ENCODE measurements around the gene SGPP1.

GRCh38 chr14:63671987-63672386, 55.9 kb downstream of the SGPP1 start:
- no peak for TF ChIP-seq EZH2phosphoT487 (IDR thresholded peaks at IDR 0.05; ENCODE audit: borderline replicate concordance, low read length)
- no peak for TF ChIP-seq CTCF (conservative IDR thresholded peaks at IDR 0.05; ENCODE audit: low read depth, low read length)
- TF ChIP-seq EZH2 (IDR thresholded peaks at IDR 0.05; ENCODE audit: low read length, unreplicated experiment) = no peak
